ENCODE data around the gene MCU.
"Not testable (repeated sequence)": the region's sequence is repeated elsewhere in the genome, so short reads cannot be mapped to it uniquely, and the experiment has no call there.

The MCU gene

DNA sequence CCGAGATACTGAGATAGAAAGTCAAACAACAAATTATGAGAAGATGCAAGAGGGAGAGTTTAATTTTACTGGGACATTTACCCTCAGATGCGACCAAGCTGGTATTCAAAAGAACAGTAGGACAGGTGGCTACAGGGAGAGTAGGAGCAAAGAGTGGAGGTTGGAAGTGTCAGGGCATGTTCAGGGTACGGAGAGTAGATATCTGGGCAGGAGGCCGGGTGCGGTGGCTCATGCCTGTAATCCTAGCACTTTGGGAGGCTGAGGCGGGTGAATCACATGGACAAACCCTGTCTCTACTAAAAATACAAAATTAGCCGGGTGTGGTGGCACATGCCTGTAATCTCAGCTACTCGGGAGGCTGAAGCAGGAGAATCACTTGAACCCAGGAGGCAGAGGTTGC lies 5.5 kb upstream of the MCU start:
- not testable (repeated sequence) for DNase-seq (ENCODE audit: low read depth in 1 of 2, low spot score in 1 of 2)

DNA sequence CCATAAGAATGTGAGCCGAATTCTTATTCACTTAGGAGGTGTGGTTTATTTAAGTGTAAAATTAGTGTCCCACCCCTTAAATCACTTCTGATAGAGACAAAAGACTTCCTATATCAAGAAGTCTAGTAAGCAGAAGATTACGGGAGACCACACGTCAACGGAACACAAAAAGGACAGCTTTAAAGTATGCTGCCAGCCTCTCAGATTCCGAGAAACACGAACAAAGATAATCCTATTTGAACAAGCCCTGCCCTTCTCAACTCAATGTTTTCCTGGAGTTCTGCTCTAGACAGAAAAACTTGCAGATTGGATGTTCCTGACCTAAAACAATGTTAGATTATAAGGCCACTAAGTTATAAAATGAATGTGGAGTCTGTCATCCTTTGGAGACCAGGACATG lies 4.9 kb upstream of the MCU start:
- no peak for DNase-seq (ENCODE audit: low read depth in 1 of 2, low spot score in 1 of 2)

DNA sequence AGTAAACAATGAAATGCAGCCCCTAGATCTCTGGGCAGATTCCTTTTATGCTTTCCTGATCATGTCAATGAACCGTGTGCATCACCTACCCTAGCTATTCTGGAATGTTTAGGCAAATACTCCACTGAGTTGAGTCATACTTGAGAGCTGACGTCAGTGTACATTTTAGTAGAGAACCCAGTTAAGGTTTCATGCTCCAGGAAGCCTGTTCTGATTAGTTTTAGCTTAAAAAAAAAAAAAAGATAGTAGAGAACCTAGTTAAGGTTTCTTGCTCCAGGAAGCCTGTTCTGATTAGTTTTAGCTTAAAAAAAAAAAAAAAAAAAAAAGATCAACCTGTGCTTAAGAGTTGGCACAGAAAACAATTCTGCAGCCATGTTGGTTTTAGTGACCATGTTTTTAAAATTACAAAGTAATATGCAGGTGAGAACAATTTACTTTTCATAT lies 3.7 kb upstream of the MCU start:
- DNase-seq (ENCODE audit: low read depth in 1 of 2, low spot score in 1 of 2): no peak

DNA sequence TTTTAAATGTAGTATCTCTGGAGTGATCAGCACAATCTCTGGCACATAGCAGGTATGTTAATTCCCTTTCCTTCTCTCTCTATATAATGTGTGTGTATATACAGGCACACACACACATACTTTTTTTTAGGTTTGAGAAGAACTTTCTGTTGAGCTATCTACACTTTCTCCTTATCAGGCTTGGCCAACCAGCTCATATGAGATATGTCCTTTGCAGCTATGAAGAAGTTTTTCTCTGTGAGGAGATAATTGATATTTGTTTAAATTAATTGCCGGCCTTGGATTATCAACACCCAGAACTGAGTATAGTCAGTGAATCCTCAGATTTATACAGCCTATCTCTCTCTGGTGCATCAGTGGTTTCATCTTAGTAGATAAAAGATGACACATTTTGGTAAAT lies 2.3 kb upstream of the MCU start:
- DNase-seq (ENCODE audit: low read depth in 1 of 2, low spot score in 1 of 2): no peak

DNA sequence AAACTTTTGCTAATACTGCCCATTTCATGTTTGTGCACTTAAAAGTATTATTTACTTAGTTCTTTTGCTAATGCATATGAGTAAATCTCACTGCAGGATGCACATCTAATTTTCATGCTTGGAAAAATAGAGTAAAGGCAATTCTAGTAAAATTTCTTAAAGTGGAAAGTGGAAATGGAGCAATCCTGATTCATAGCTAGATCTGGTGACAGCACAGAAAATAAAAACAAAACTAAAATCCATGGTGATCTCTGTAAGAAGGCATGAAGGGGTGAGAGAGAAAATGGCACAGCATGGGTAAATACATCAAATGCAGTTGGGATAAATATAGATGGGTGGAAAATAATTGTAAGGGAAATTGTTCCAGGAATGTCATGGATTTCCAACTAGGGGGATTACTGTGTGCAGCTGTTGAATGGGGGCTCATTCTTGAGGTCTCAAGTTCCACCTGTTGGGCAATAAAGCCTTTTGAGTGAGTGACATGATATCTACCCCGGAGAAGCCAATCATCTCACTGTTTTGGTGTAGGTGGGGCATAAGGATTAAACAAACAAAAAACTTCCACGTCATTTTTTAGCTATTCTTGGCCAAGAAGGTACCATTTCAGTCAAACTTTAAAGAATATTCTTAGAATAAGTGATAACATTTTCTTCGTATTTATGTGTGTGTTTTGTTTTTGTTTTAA lies 1.7 kb upstream of the MCU start:
- no peak for DNase-seq (ENCODE audit: low read depth in 1 of 2, low spot score in 1 of 2)

DNA sequence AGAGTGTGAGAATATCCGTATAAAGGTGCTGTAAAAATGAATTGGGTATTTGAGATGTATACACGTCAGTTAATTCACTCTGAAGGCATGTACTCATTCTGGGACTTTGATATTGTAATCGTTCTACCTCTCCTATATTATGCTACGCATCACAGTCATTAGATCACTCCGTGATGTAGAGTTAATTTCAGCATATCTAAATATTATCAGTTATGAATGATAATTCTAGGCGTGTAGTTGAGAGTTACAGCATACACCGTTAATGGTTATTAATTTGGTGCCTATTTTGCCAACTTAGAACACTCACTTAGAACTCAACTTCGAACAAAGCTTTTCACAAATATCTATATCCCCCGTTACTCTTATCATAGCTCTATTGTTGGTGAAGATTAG lies 477 bp upstream of the MCU start:
- no peak for DNase-seq (ENCODE audit: low read depth in 1 of 2, low spot score in 1 of 2)

DNA sequence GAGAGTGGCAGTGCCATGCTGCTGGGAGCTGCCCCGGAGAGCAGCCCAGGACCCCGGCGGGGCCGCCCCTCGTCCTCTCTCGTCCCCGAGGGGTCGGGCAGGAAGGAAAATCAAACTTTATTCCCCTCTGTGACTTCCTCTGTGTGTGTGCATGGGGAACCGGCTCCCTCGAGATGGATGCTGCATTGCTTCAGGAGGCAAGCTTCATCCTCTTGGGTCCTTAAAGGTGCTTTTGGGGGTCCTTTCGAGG lies 726 bp downstream of the MCU start:
- no peak for DNase-seq (ENCODE audit: low read depth in 1 of 2, low spot score in 1 of 2)

DNA sequence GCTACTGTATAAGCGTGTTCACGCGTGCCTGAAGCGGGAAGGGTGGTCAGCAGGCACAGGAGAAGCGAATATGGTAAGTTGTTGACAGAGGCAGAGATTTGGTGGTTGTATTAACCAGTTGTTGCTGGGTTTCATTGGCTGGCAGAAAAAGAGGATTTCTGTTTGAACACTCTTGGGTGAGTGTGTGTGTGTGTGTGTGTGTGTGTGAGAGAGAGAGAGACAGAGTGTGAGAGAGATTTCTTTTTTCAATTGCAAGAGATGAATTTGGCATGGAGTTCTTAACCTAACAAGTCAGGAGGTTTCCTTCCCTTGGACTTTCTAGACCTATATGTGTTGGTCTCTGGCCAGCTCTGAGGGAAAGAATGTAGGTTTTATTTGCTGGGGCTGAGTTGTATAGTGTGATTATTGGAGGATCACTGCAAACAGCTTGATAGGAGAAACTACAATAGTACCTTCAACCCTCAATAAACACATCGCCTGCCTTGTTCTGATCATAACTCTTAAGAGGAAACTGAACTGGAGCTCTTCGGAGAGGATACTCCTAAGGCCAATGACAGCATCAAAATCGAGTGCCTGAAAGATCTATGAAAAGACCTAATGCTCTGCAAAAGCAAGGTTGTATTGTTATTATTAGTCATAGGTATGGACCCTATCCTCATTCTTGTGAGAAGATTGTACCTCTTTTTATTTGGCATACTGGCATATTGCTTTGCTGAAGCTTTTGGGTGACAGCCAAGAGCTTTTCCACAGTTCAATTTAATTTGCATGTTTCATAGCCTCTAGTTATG lies 1.2 kb downstream of the MCU start:
- no peak for DNase-seq (ENCODE audit: low read depth in 1 of 2, low spot score in 1 of 2)

DNA sequence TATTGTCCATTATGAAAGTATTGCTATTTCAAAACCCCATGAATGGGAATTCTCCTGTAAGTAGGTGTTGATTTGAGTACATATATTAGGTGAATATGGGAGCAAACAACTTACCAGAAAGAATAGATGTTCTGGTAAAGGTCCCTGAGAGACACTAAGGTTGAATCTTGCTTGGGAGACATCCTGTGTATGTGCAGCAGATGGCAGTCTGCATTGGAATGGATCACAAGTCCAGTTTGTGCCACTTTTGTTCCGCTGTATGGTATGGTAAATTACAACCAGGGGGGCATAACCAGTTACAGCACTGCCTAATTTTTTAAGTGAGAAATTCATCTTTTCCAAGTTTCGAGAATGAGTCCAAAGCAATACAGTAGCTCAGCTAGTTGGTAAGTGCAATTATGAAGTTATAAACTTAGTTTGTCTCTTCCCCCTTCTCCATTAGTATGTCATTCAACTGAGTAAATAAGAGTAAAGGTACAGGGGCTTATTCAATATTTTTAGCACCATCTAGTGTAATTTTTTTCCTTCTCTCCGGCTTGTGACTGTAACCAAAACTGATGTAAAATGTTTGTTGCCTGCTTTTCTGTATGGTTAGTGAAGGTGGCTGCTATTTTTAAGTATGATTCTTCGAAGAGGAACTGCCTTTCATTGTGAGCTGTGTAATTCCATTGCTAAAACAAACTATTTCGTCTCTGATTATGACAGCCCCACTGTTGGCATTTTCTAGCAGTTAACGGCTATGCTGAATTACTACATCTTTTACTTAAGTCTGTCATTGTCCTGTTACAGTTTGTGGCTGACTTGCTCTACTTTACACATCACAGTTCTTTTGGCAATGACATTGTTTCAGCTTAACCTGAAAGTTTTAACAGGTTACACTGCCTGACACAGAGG lies 2.8 kb downstream of the MCU start:
- no peak for DNase-seq (ENCODE audit: low read depth in 1 of 2, low spot score in 1 of 2)

DNA sequence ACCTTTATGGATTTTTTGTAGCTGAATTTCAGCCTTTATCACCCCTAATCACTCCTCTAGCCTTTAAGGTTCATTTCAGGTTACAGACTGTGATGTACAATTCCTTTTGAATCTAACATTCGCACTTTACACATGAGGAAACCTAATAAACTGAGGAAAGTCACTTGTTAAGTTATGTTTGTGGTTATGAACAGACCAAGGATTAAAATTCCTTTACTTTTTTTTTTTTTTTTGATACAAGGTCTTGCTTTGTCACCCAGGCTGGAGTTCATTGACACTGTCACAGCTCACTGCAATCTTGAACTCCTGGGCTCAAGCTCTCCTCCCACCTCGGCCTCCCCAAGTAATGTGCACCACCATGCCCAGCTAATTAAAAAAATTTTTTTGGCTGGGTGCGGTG lies 3.6 kb downstream of the MCU start:
- no peak for DNase-seq (ENCODE audit: low read depth in 1 of 2, low spot score in 1 of 2)

DNA sequence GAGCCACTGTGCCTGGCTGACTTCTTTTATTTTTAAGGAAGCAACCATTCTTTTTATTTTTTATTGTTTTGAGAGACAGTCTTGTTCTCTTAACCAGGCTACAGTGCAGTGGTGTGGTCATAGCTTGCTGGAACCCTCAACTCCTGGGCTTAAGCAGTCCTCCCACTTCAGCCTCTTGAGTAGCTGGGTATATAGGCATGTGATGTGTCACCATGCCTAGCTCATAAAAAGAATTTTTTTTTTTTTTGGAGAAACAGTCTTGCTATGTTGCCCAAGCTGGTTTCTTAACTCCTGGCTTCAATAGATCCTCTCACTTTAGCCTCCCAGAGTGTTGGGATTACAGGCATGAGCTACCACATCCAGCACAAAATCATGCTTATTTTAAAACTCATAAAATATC lies 5.8 kb downstream of the MCU start:
- DNase-seq (ENCODE audit: low read depth in 1 of 2, low spot score in 1 of 2): no peak

DNA sequence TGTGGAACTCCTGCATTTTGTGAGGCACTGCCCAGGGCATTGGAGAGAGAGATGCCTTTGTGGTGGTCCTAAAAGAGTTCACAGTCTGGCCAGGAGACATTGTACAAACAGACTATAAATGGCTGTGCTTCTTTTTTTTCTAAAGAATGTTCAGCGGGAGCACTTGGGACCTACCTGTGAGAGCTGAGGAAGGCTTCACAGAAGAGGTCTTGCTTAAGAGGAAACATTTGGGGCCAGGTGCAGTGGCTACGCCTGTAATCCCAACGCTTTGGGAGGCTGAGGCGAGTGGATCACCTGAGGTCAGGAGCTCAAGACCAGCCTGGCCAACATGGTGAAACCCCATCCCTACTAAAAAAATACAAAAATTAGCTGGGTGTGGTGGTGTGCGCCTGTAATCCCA lies 10.5 kb downstream of the MCU start:
- not testable (repeated sequence) for DNase-seq (ENCODE audit: low read depth in 1 of 2, low spot score in 1 of 2)

DNA sequence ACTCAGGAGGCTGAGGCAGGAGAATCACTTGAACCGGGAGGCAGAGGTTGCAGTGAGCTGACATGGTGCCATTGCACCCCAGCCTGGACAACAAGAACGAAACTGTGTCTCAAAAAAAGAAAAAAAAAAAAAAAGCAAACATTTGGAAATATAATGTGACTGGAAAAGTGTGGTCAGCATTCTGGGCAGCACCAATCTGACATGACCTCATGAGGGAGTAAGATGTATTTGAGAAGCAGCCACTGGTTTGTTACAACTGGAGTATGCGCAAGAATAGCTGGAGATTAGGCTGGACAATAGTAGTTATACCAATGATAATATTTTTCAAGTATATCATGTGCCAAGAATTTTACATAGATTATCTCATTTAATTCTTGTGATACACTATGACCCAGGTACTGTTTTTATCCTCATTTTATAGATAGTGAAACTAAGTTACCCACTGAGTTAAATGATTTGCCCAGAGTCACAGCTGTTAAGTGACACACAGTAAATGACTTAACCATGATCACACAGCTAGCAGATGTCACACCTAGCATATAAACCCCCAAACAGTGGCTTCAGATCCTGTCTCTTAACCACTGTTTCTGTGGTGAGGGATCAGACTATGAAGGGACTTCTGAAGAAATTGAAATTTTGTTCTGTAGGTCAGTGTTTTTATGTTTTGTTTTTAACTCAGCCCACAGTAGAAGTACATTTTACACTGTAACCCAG lies 11.1 kb downstream of the MCU start:
- no peak for DNase-seq (ENCODE audit: low read depth in 1 of 2, low spot score in 1 of 2)

DNA sequence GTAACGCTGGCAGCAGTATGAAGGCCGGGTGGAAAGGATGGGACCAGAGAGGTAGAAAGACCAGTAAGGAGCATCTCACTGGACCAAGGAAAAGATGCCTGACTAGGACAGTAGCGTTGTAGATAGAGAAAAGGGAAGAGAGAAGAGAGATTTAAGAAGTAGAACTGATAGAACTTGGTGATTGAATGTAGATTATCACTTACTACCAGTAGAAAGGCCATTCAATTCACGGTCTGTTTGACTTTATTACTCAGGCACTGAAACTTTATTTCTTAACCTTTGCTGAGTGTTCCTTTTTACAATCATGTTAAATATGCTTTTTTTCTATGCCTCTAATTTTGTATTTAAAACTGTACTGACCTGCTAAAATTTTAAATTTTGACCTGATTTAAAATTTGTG lies 12.2 kb downstream of the MCU start:
- no peak for DNase-seq (ENCODE audit: low read depth in 1 of 2, low spot score in 1 of 2)

DNA sequence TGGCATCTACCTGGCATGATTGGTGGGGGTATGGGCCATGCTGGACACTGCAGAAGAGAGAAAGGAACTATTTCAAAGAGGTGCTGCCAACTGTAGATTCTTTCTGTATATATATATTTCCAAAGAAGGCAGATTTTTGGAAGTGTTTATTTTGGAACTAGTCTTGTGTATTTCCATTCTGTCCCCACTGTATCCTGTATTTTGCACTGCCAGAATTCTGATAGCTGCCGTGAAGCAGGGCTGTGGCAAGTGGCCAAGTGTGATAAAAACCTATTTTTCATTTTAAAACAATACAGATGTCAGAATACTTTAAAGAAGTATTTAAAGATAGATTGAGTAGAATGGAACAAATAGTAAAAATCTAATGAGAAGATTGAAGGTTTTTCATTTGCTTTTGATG lies 17.1 kb downstream of the MCU start:
- no peak for DNase-seq (ENCODE audit: low read depth in 1 of 2, low spot score in 1 of 2)

DNA sequence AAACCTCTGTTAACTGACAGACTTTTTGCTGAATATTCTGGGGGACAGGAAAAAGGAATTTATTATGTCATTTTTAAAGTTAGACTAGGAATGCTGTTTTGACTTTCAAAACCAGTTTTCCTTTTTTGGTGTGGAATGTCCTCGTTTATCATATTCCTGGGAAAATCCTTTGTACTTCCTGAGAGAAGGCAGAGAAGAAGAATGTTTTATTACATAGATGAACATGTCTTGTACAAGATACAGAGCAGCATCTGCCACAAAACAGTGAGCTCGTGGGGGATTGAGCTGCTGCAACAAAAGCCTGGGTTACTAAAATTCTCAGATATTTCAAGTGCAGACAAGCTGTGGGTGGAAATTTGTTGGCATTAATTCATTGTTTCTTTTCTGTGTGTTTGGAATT lies 20.2 kb downstream of the MCU start:
- DNase-seq (ENCODE audit: low read depth in 1 of 2, low spot score in 1 of 2): no peak

DNA sequence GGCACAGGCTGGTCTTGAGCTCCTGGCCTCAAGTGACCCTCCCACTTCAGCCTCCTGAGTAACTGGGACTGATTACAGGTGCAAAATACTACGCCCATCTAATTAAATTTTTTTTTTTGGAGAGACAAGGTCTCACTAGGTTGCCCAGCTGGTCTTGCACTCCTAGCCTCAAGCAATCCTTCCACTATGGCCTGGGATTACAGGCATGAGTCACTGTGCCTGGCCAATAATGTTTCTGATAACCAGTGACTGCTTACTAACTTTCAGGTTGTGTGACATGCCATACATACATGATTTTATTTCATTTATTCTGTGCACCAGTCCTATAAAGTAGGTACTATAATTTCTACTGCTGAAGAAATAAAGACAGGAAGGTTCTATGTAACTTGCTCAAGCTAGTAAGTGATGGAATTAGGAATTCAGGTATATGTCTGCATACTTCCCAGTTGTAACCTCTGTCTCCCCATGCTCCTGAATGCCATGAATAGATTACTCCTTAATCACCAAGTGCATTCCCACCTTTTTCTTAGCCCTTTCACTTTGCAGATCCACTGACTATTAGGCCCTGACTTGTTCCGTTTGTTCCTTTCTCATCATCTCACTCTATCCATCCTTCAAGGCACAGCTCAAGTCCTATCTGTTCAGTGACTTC lies 28.1 kb downstream of the MCU start:
- DNase-seq (ENCODE audit: low read depth in 1 of 2, low spot score in 1 of 2): no peak

DNA sequence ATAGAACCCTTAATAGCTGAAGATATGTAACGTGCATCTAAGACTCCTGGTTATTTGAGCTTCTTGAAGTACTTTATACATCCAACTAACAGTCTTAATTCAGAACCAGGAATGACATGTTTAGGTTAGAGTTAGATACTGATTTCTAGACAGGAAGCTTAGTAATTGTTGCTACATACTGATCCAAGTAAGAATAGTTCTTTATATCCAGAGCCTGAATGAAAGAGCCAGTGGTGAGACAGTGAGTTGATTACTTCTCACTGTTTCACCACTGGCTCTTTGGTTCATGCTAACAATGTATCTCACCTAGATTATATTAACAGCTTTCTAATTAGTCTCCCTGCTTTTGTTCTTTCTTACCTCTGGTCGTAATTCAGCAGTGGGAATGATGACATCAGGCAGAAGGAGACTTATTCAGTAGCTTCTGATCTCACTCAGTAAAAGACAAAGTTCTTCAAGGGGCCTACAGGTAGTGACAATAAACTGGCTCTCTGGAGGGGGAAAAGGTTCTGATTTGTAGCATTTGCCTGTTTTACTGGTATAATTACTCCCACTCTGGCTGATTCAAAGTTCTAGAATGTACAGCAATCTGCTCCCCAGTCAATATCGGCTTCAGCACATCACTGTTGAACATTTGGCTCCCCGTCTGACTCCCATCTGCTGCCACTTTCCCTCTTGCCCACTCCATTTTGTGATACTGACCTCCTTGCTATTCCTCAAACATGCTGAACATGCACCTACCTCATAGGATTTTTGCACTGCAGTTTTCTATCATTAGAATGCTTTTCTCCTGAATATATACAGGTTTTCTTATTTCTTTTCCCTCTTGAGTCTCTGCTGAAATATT lies 29.1 kb downstream of the MCU start:
- DNase-seq (ENCODE audit: low read depth in 1 of 2, low spot score in 1 of 2): no peak

DNA sequence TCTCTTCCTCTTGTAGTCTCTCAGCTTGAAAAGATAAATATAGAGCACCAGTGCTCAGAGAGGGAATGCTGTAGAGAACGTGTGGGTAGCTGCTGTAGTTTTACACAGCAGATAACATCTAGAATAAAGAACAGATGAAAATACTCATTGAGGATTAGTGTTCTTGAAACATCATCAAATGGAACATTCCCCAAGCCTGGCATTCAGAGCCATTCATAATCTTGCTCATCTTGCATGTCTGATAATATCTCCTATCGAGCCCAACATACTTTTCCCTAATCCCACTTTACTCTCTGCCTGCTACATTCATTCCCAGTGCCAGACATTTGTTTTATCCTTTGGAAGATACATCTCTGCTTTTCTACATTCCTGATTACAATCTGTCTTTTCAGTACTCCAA lies 35.2 kb downstream of the MCU start:
- no peak for DNase-seq (ENCODE audit: low read depth in 1 of 2, low spot score in 1 of 2)

DNA sequence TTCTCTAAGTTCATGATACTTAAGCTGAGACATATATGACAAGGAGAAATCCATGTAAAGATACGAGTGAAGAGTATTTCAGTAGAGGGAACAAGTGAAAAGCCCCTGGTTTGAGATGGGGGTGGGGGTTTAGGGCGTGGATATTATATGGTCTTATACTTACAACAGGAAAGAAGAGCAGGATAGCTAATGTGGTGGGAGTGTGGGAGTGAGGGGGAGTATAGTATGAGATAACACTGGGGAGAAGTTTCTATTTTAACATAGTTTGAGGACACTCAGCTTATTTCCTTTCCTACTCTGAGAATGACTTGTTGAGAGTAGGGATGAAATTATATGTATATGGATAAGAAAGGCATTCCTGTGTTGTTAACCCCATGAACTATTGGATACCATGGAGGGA lies 36.5 kb downstream of the MCU start:
- no peak for DNase-seq (ENCODE audit: low read depth in 1 of 2, low spot score in 1 of 2)

Data from activated T-helper 1 cell treated with anti-CD3 and anti-CD28 coated beads, Interleukin-2, amount 50 U/mL, for 16 hours (primary cell).